Measurements from ENCODE around the gene TCF3. TPM values are rescaled to one million over a fixed set of nuclear protein-coding genes. Genes with fewer than 3 reads are reported as not detected.

TCF3 gene
- total RNA-seq, 1 experiment from 2014 or later: 241 TPM

DNA sequence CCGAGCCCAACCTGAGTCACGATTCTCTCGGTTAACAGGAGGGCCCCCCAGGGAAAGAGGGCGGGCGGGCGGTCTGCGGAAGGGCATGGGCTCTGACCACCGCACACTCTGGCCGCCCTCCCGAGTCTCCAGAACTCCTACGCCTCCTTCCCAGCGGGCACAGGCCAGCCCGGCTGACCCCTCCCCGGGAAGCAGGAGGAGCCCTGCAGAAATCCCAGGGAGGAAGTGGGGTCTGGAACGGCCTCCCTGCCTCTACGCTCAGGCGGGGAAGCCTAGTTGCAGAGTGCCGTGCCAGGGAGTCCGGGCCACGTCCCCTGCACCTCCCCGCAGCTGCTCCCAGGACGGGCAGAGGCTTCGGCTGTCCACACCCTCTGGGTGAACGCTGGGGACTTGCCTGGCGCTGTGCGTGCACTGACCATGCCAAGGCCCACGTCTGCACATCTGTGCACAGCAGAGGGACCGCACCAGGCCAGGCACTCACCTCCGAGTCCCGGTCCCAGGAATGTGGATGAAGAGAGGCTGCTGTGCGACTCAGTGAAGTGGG lies 20.8 kb downstream of the TCF3 start:
- no peak for DNase-seq (ENCODE audit: low spot score)

DNA sequence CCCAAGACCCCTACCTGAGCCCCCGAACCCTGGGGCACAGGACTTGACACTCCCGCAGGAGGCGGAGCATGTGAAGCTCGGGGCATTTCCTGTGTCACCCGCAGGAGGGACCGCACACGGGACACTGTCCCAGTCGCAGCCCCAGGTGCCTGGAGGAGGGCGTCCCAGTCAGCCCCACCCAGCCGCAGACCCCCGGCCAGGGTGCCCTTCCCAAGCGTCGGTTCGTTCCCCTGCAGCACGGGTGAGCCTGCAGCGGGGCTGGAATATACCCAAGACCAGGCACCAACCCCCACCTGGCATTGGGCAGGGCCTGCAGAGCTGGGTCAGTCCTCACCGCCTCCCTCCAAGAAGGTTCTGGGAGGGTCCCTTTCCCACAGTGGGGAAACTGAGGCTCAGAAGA lies 21.6 kb downstream of the TCF3 start:
- DNase-seq (ENCODE audit: low spot score): no peak

DNA sequence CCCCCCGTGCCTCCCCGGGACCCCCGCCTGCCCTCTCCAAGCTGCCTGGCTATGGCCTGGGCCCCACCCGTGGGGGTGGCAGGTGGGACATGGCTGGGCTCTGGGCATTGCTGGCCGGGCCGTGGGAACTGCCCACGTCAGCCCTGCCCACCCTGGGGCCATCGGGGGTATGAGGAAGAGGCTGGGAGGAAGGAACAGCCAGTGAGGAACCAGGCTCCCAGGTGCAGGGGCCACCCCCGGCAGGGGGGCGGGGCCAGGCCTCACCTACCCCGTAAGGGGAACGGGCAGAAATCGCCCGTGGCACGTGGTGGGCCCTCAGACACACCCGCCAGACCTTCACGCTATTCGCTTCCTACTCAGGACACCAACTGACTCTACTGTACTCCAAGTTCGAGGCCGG lies 22.4 kb downstream of the TCF3 start:
- DNase-seq (ENCODE audit: low spot score): no peak

DNA sequence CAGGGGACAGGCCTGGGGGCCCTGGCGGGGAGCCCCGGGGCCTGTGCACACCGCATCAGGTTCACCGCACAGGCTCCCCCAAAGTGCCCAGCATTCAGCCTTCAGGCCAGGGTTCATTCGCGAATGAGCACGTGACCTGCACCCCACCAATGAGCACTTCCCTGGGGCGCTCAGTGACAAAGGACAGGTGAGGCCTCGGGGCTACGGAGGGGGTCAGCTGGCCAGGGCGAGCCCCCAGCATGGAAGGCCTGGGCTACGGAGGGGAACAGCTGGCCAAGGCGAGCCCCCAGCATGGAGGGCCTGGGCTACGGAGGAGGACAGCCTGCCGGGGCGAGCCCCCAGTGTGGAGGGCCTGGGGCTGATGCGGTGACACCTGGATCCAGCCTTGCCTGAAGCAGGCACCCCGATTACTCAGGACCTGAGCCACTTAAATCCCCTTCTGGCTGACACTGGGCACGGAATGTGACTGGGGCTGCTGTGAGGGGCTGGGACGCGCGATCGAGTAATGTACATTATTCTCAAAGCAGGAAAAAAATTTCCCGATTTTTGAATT lies 23.1 kb downstream of the TCF3 start:
- no peak for DNase-seq (ENCODE audit: low spot score)

DNA sequence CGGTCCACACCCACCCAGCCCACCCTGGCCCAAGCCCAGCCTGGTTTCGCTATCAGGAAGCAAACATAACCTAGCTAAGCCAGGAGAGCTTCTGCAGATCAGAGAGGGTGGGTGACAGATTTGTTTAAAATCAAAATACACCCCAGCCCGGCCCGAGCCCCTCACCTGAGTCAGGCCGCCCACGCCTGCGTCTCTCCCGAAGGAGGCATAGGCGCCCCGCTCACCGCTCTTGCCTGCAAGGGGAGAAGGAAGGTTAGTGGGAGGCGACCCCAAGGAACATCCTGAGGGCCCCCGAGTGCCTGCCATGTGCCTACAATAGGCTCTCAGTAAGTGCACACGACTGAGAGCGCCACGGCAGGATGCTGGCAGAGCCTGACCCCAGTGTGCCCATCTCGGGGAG lies 25.2 kb downstream of the TCF3 start:
- no peak for DNase-seq (ENCODE audit: low spot score)

DNA sequence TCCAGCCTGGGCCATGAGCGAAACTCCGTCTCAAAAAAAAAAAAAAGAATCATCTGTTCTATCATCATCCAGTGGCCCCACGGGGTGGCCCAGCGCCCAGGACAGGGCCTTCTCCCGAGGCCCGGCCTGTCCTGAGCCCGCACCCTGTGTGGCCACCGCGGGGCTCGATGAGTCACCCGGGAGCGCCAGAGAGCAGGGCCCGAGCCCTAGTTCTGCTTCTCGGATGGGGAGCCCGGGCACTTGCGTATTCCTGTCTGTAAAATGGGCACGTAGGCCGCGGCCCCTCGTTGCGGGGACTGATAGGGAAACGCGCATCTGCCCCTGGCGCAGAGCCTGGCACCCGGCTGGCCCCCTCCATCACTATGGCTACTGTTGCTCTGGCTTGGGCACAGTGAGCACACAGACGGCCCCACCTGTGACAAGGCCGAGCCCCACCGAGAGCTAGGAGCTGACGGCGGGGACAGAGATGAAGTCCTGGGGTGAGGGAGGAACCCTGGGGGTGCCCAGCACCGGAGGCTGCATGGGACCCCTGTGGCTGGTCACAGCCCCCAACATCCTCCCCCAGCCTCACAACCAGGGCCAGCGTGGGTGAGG lies 25.9 kb downstream of the TCF3 start:
- no peak for DNase-seq (ENCODE audit: low spot score)

DNA sequence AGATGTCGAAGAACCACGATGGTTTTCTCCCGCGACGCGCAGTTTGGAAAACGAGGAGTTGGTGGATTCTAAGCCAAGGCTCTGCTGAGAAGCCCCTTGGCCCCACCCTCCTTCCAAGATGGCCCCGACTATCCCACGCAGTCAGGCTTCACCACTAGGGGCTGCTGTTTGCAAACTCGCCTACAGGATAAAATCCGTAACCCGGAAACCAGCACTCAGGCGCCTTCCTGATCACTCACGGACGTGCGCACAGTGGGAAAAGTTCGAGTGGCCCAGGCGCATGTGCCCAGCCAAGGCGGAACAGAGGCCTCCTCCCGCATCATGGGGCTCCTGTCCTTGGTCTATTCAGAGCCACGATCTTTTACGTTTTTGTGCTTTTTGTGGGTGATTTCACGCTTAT lies 28.0 kb downstream of the TCF3 start:
- DNase-seq (ENCODE audit: low spot score): peak; percentile 22

DNA sequence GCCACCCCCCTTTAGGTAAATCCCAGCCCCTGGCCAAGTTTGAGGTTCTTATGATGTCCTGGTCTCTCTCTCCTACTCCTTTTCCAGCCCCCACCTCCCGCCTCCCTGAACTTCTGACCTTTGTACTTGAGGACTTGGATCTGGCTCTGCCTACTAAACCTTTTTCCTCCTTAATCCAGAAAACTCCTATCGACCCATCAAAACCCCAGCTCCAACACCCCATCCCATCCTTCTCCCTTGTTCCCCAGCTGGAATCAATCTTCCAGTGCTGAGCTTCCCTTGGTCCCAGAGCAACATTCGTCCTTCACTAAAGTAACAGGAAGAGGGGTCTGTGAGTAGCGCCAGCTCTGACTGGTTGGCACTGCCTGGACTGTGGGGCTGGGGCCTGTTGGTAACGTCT lies 29.9 kb downstream of the TCF3 start:
- DNase-seq (ENCODE audit: low spot score): no peak

DNA sequence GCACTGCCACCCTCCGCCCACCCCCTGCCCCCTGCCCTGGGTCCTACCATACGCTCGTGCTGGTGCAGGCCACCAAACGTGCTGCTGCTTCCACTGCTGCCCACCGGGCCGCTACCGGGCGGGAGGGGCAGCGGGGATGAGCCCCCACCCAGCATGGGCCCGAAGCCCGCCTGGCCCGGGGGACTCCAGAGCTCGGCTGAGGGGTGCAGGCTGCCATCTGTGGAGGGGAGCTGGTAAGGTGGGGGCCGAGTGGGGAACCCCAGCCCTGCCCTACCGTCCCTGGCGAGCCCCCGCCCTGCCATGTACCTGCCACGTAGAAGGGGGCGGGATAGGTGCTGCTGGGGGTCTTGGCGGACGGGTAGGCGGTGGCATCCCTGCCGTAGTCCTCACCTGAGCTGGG lies 30.4 kb downstream of the TCF3 start:
- DNase-seq (ENCODE audit: low spot score): no peak

DNA sequence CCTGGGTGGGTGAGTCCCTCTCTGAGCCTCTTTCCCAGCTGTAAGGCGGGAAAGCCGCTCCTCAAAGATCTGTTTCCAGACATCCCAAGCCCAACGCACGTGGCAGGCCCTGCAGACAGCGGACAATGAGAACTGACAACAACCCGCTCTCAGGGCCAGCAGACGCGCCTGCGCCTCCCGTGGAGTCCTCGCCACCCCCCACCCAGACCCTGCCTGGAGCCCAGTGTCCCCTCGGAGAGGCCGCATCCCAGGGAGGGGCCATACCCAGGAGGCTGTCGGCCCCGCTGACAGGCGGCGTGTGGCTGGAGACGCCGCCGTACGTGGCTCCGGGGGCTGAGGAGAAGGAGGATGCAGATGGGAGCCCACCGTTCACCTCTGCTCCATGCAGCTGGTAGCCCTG lies 30.8 kb downstream of the TCF3 start:
- DNase-seq (ENCODE audit: low spot score): no peak

DNA sequence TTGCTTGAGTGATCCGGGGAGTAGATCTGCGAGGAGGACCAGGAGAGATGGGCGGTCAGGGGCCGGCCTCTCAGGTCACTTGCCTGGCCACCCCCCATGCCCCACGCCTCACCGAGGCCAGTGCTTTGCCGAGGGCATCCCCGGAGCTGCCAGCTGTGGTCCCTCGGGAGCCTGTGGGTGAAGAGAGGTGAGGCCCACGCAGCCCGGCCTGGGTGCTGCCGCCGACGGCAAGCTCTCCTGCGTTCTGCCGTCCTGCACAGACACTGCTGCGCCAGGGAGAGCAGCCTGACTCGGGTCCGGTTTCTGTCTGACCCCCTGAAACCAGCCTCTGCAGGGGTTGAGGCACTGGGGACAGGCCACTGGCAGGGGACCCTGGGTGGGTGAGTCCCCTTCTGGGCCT lies 31.4 kb downstream of the TCF3 start:
- no peak for DNase-seq (ENCODE audit: low spot score)

DNA sequence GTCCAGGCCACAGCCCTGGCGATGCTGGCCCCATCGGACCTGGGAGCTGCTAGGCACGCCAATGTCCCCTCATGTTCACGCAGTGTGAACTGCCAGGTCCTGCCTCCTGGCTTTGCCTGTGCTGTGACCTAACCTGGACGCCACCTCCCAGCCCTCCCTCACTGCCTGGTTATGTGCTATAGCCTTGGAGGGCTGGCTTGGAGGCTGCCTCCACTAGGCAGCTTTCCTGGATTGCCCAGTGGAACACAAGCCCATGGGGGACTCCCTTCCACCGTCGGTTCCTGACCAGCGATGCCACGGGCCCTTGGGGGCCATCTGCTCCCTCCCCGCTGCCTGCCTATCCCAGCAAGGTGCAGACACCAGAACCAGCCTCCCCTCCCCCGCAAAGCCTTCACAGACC lies 31.9 kb downstream of the TCF3 start:
- no peak for DNase-seq (ENCODE audit: low spot score)

DNA sequence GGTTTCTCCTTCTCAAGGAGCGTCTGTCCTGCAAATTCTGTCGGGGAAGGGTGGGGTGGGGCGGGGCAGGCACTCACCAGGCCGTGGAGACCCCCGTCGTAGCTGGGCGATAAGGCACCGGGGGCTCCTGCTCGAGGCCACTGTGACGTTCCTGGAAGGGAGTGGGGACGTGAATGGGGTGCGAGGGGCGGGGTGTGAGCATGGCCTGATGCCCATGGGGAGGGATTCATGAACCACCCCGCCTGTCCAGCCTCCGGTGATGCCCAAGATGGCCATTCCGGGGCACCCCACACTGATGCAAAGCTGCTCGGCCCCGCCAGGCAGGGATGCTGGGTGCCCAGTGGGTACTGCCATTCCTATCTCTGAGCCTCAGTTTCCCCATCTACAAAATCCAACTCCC lies 32.7 kb downstream of the TCF3 start:
- DNase-seq (ENCODE audit: low spot score): no peak

DNA sequence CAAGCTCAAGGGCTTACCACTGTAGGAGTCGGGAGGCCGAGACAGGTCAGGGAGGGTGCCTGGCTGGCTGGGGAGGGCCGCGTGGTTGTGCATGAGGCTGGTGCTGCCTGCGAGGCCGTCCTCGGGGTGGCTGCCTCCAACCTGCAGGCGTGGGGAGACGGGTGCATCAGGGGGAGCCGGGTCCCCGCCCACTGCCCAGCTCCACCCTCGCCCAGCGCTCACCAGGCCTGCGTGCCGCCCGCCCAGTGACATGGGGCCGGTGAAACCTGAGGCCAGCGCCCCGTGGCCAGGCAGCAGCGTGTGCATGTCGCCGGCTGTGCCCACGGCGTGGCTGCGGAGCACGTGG lies 33.3 kb downstream of the TCF3 start:
- no peak for DNase-seq (ENCODE audit: low spot score)

DNA sequence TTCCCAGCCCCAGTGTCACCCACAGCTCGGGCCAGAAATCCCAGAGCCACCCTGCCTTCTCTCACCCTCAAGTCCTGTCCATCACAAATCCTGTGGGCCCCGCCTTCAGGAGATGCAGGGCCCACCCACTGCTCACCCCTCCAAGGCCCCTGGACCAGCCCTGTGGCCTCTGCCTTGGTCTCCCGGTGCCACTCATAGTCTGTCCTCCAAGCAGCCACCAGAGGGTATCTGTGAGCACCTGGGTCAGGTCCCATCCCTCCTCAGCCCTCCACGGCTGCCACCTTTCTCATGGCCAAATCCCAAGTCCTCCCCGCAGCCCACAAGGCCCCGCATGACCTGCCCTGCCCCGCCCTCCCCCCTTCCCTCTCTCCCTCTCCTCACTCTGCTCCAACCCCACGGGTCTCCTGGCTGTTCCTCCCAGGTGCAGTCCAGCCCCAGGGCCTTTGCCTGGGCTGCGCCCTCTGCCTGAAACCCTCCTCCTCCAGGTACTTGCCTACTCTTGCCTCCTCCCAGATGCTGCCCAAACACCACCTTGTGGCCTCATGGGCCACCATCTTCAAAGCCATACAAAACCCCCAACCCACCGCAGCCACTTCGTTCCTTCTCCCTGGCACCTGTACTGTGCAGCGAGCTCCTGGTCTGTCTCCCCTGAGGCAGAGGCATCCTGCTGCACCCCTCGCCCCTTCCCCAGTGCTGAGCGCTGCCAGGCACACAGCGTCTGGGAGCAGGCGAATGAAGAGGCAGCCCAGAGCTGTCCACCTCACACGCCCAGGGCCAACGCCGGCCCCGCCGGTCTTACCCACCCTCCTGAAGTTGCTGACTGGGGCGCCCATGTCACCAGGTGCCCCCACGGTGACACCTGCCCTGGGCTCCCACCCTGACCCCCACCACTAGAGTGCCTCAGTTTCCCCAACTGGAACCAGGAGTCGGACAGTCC lies 34.0 kb downstream of the TCF3 start:
- no peak for DNase-seq (ENCODE audit: low spot score)

DNA sequence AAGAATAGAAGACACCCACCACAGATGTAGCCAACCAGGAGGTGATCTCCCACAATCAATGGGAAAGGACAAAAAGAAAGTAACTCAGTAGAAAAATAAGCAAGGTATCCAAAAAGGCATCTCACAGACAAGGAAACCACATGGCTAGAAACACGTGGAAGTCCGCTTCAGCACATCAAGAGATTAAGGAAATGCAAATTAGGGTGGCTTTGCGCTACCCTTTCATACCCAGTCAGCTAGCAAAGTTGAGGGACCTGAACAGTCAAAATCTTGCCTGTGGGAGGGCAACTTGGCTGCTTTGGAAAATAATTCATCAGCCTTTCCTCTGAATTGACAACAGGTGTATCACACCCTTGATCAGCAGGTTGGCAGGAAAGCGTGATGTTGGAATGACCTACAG lies 35.5 kb downstream of the TCF3 start:
- DNase-seq (ENCODE audit: low spot score): no peak

DNA sequence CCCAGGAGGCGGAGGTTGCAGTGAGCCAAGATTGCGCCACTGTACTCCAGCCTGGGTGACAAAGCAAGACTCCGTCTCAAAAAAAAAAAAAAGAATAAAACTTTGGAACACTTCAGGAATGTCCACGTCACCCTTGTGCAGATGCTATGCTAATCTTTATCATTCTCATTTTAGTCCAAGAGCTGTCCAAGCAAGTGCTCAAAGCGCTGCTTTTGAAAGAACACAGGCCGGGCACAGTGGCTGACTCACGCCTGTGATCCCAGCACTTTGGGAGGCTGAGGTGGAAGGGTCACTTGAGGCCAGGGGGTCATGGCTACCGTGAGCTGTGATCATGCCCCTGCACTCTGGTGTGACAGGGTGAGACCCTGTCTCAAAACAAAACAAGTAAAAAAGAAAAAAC lies 36.0 kb downstream of the TCF3 start:
- DNase-seq (ENCODE audit: low spot score): no peak

DNA sequence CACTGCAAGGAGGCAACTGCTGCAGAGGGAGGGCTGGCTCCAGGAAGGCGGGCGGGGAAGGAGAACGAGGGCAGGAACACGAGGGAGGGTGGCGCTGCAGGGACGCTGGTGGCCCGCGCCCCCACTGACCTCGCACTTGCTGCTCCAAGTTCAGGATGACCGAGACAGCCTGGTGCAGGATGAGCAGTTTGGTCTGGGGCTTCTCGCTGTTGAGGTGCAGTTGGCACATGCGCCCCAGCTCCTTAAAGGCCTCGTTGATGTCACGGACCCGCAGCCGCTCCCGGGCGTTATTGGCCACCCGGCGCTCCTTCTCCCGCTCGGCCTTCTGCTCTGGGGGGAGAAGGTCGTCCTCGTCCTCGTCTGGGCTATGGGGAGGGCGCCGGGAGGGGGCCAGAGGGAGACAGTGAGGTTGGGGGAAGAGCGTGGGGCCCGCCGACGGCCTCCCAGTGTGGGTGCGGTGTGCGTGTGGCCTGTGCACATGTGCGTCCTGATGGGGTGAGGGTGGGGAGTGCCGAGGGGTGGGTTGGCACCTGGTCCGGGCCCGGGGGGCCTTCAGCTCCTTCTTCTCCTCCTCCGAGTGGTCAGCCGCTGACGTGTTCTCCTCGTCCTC lies 37.2 kb downstream of the TCF3 start:
- DNase-seq (ENCODE audit: low spot score): no peak

DNA sequence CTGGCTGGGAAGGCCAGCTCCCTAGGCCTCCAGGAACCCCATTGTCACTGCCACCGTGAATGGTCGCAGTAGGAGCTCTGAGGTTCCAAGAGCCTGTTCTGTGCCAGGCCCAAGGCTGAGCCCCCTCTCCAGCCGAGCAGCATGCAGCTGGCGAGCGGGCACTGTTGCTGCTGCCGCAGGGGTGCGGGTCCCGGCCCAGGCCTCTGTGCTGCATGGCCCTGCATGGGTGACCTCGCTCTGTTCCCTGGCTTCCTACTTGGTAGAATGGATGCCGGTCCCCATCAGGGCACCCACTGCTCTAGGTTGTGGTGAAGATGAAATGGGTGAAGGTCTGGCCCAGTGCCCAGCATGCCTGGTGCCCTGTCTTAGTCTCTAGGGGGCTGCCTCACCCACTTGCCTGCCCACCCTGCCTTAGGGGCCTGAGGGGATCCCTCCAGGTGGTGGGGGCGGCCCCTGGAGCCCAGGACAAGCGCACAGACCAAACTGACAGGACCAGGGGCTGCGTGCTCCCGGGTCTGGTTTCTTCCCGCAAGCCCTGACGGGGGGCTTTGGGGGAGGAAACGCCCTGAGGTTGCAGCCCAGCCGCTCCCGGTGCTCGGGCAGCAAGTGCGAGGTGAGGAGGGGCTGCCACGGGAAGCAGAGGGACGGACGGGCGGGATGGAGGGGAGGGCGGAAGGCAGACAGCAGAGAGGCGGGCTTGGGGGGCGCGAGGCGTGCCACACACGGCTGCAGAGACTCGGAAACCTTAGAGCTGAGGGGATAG lies 38.4 kb downstream of the TCF3 start:
- no peak for DNase-seq (ENCODE audit: low spot score)

DNA sequence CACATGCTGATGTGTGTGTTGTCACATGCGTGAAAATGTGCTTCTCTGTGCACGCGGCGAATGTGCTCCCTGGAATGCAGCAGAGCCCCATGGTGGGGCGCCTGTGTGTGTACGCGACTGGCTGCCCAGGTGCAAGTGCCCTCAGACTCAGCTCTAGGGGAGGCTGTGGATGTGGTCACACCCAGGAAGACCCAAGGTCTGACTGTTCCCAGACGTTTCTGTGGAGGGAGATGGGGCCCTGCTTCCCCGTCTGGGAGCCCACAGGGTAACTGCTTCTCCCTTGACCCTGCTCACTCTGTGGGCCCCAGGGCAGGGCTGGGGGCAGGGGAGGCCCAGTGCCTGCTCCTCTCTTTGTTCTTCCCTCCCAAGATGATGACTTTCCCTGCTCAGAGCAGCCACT lies 39.3 kb downstream of the TCF3 start:
- DNase-seq (ENCODE audit: low spot score): no peak
